GM20000 (cell line): ENCODE measurements around the gene CCDC183.

ENCODE experiments used
- DNase-seq: peaks from one replicate; pipeline ENCODE4 v3.0.0; 2012; ENCODE audit warnings: low spot score
- TF ChIP-seq, protein P1 (sequence below): IDR thresholded peaks from 2 replicates; pipeline ENCODE4 v1.5.1; 2012; ENCODE audit warnings: mild to moderate bottlenecking, control low read depth; ENCODE audit errors: extremely low read depth, missing control alignments

The CCDC183 gene

DNA sequence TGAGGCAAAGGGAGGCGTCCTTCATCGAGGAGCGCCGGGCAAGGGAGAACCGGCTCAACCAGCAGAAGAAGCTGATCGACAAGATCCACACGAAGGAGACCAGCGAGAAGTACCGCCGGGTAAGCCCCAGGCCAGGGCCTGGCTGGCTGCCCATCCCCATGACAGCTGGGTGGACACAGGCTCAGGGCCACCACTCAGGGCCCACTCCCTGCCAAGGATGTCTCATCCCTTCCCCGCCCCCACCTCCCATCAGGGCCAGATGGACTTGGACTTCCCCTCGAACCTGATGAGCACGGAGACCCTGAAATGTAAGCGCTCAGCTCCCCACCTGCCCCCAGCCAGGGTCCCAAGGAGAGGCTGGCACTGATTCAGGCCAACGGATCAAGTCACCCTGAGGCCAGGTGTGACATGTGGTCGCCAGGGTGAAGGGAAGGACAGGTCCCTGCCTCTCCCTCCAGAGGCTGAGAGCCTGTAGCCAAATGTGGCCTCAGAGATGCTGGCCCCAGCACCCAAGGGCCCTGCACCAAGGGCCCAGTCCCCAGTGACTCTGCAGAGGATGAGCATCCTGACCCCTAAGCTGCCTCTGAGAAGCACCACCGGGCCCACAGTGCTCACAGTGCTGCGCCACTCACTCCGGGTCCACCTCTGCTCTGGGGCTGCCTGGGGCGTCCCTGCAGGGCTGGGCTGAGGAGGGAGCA is 8.5 kb downstream of the CCDC183 start:
- DNase-seq, result no peak
- TF ChIP-seq, protein P1, sequence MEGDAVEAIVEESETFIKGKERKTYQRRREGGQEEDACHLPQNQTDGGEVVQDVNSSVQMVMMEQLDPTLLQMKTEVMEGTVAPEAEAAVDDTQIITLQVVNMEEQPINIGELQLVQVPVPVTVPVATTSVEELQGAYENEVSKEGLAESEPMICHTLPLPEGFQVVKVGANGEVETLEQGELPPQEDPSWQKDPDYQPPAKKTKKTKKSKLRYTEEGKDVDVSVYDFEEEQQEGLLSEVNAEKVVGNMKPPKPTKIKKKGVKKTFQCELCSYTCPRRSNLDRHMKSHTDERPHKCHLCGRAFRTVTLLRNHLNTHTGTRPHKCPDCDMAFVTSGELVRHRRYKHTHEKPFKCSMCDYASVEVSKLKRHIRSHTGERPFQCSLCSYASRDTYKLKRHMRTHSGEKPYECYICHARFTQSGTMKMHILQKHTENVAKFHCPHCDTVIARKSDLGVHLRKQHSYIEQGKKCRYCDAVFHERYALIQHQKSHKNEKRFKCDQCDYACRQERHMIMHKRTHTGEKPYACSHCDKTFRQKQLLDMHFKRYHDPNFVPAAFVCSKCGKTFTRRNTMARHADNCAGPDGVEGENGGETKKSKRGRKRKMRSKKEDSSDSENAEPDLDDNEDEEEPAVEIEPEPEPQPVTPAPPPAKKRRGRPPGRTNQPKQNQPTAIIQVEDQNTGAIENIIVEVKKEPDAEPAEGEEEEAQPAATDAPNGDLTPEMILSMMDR, result no peak

DNA sequence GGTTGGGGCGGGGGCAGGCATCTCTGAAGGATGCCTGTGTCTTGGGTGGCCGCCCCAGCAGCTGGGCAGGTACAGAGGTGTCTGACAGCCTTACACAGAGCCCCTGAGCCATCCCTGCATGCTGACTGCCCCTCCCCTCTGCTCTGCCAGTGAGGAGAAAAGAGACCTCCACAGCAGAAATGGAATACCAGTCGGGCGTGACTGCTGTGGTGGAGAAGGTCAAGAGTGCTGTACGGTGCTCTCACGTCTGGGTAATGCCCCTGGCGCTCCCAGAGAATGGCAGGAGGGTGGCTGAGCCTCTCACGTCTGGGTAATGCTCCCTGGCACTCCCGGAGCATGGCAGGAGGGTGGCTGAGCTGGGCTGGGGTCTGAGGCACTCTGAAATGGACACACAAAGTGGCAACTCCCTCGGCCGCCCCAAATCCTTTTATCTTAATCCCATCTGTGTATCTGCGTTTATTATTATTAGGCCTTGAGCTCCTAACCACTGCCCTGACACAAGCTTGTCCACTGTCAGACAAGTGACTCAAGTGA is 9.1 kb downstream of the CCDC183 start:
- peak; percentile 3 for DNase-seq
- TF ChIP-seq, protein P1, result no peak

DNA sequence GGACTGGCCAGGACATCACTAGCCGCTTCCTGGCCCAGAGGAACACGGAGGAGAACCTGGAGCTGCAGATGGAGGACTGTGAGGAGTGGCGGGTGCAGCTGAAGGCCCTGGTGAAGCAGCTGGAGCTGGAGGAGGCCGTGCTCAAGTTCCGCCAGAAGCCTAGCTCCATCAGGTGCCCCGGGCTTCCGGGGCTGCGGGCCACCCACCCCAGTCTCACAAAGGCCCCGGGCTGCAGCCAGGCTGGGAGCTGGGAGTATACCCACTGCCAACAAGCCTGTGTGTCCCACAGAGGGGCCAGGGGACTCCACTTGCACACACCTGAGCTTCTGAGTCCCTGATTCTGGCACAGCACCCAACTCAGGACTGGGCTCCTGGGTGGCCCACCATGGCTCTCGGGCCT is 9.9 kb downstream of the CCDC183 start:
- peak; percentile 8 for DNase-seq
- TF ChIP-seq, protein P1, result no peak

DNA sequence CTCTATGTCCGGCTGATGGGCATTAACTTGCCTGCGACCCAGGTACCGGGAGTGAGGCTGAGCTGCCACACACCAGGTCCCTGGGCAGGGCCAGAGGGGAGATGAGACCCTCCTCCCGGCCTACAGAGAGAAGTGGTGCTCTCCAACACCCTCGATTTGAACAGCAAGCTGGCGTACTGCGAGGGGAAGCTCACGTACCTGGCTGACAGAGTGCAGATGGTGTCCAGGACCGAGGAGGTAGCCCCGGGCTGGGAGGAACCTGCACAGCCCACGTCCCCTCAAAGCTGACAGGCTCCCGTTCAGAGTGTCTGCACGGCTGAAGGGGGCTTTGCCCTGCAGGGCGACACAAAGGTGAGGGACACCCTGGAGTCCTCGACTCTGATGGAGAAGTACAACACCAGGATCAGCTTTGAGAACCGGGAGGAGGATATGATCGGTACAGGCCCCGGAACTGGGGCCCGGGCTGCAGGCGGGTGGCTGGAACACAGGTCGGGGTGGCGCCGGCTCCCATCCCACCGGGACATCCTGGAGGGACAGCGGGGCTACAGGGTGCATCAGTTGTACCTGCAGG is 10.6 kb downstream of the CCDC183 start:
- TF ChIP-seq, protein P1, result no peak

DNA sequence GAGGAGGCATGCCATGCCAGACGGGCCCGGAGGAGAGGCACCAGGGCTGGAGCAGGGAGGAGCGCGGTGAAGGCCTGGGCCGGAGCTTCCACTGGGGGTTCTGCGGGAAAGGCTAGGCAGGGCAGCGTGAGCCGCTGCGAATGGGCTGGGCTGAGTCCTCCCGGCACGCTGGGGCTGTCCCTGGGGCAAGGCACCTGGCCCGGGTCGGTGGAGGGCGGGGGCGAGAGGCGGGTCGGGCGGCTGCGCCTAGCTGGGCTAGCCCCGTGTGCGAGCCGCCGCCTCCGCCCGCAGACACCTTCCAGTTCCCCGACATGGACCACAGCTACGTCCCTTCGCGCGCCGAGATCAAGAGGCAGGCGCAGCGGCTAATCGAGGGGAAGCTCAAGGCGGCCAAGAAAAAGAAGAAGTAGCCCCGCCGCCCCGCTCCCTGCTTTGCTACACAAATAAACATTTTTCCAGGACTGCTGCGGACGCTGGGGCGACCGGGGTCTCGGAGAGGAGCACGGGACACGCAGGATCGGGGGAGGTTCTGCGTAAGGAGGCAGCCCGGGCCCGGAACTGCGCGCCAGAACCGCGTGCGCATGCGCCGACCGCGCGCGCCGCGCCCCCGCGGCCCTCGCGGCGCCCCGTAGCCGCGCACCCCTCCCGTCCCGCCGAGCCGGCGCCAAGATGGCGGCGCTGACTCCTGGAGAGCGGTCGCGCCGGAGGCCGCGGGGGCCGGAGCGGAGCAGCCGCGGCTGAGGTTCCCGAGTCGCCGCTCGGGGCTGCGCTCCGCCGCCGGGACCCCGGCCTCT is 11.3 kb downstream of the CCDC183 start, which contains the start of gene RABL6:
RABL6 (plus strand) TSS at position 668 of the 794 bp plus-strand sequence. CDS start 249 bp downstream, outside the sequence.
- TF ChIP-seq, protein P1, result no peak
- peak; percentile 100 for DNase-seq

More for the DNA sequence above, 10.6 kb downstream of the CCDC183 start:
- DNase-seq, result no peak

DNA sequence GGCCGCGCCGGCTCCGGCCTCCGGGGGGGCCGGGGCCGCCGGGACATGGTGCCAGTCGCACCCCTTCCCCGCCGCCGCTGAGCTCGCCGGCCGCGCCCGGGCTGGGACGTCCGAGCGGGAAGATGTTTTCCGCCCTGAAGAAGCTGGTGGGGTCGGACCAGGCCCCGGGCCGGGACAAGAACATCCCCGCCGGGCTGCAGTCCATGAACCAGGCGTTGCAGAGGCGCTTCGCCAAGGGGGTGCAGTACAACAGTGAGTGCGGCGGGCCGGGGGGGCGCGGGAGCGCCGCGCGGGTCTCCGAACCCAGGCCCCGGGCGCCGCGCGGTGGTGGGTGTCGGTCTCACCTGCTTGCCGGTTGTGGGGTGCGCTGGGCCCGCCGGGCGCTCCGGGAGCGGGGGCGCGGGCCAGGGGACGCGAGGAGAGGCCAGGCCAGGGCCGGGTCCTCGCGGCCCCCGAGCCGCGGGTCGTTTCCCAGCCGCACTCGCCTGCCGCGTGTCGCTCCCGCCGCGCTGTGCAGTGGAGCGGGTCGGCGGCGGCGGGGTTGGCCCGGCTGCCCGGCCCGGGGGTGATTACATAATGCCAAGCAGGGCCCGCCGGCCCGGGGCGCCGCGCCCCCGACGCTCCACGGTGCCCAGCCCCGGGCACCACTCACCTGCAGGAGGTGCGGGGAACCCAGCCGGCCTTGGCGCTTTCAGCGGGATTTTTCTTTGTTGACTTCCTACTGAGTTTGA is 12.1 kb downstream of the CCDC183 start:
- peak; percentile 67 for DNase-seq
- TF ChIP-seq, protein P1, result peak; percentile 0

DNA sequence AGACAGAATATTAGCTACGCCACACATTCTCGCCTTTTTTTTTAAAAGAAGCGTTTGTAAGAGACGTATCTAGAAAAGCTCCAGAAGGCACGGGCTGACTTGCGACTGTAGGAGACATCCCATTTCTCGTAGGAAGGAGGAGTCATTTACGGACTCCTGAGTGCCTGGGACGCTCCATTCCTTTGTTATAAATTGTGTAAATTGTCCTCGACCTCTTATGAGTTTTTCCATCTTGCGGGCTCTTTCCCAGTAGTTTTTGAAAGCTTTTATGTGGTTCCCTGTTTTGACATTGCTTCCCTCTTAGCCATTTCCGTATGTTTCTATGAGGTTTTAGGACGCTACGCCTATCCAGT is 12.6 kb downstream of the CCDC183 start:
- TF ChIP-seq, protein P1, result no peak
- DNase-seq, result no peak
